SK-N-DZ (cell line): ENCODE results near the gene ANGPTL4.
"Not testable (repeated sequence)": the region's sequence is repeated elsewhere in the genome, so short reads cannot be mapped to it uniquely, and the experiment has no call there.

Experiments
- DNase-seq: peaks from one replicate; pipeline ENCODE4 v3.0.0-alpha.2; 2015; ENCODE audit warnings: low spot score

The ANGPTL4 gene

GRCh38 chr19:8389891-8390616, 26.1 kb downstream of the ANGPTL4 start, which contains the start of gene RAB11B:
Gene RAB11B (plus strand): TSS chr19:8390360. CDS start chr19:8390417, 57 bp downstream.
- peak; percentile 100 for DNase-seq

GRCh38 chr19:8390617-8390981, 26.6 kb downstream of the ANGPTL4 start:
- peak; percentile 84 for DNase-seq

GRCh38 chr19:8391198-8392016, 27.5 kb downstream of the ANGPTL4 start:
- DNase-seq: no peak

- DNase-seq: no peak
Observed at GRCh38 chr19:8392017-8392591, 28.1 kb downstream of the ANGPTL4 start.

GRCh38 chr19:8393192-8393870, 29.4 kb downstream of the ANGPTL4 start:
- DNase-seq: no peak

- DNase-seq: no peak
Observed at GRCh38 chr19:8393871-8394250, 29.9 kb downstream of the ANGPTL4 start.

- DNase-seq: no peak
Observed at GRCh38 chr19:8395621-8396082, 31.7 kb downstream of the ANGPTL4 start.

- no peak for DNase-seq
Observed at GRCh38 chr19:8396185-8396562, 32.2 kb downstream of the ANGPTL4 start.

GRCh38 chr19:8396563-8397203, 32.7 kb downstream of the ANGPTL4 start:
- DNase-seq: no peak

- DNase-seq: no peak
Observed at GRCh38 chr19:8397271-8397670, 33.3 kb downstream of the ANGPTL4 start.

- no peak for DNase-seq
Observed at GRCh38 chr19:8397746-8398310, 33.9 kb downstream of the ANGPTL4 start.

- no peak for DNase-seq
Observed at GRCh38 chr19:8398311-8398771, 34.4 kb downstream of the ANGPTL4 start.

- no peak for DNase-seq
Observed at GRCh38 chr19:8399681-8400188, 35.8 kb downstream of the ANGPTL4 start.

GRCh38 chr19:8401981-8402411, 38.0 kb downstream of the ANGPTL4 start:
- no peak for DNase-seq

- DNase-seq: no peak
Observed at GRCh38 chr19:8403098-8403819, 39.3 kb downstream of the ANGPTL4 start.

- no peak for DNase-seq
Observed at GRCh38 chr19:8403820-8404109, 39.8 kb downstream of the ANGPTL4 start.

- no peak for DNase-seq
Observed at GRCh38 chr19:8404391-8405151, 40.6 kb downstream of the ANGPTL4 start.

- DNase-seq: not testable (repeated sequence)
Observed at GRCh38 chr19:8410718-8411117, 46.8 kb downstream of the ANGPTL4 start.
